GM19455 (cell line): ENCODE measurements around the gene RHOBTB3.
"Not testable (repeated sequence)": the region's sequence is repeated elsewhere in the genome, so short reads cannot be mapped to it uniquely, and the experiment has no call there.

Source experiments
- ATAC-seq: cut with Tn5 transposase; IDR thresholded peaks from one replicate; pipeline ENCODE4 v1.9.1; 2021; ENCODE audit not compliant: unreplicated experiment

Gene RHOBTB3

GRCh38 chr5:95798545-95798944 is 67.4 kb downstream of the RHOBTB3 start:
- no peak for ATAC-seq

GRCh38 chr5:95799191-95799835 is 68.2 kb downstream of the RHOBTB3 start:
- ATAC-seq, result no peak

DNA sequence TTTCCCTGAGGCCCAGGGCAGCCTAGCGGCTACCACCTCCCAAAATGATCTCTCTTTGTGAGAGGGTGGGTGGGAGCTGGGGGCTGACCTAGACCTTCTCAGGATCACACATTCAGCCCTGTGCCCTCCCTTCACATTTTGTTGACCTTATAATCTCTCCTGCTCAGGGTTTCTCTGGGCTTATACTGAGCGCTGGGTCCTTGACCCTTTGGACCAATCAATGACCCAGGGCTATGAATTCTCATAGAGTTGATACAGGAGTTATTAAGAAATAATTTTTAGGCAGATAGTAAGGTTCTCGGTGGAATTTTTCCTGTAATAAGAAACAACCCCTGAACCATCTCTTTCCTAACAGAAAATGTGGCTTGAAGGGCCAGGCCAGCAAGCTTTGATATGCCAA is 69.4 kb downstream of the RHOBTB3 start:
- no peak for ATAC-seq

GRCh38 chr5:95801532-95801931 is 70.4 kb downstream of the RHOBTB3 start:
- ATAC-seq, result no peak

DNA sequence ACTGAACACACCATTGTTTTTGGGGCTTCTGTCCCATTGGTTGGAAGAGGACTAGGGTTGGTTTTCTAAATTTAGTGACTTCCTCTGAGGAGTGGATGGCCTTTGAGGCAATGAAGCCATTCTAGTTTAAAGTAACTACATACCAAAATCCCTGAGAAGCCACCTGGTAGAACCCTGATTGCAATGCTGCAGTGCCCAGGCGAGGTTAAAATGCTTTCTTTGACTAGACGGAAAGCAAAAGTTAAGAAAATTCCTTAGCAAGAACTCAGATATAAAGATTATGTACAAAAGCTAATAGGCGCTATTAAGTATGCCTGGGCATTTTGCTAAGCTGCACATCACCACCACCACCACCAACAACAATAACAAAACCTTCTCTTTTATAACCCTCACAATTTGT is 70.8 kb downstream of the RHOBTB3 start:
- ATAC-seq, result no peak

DNA sequence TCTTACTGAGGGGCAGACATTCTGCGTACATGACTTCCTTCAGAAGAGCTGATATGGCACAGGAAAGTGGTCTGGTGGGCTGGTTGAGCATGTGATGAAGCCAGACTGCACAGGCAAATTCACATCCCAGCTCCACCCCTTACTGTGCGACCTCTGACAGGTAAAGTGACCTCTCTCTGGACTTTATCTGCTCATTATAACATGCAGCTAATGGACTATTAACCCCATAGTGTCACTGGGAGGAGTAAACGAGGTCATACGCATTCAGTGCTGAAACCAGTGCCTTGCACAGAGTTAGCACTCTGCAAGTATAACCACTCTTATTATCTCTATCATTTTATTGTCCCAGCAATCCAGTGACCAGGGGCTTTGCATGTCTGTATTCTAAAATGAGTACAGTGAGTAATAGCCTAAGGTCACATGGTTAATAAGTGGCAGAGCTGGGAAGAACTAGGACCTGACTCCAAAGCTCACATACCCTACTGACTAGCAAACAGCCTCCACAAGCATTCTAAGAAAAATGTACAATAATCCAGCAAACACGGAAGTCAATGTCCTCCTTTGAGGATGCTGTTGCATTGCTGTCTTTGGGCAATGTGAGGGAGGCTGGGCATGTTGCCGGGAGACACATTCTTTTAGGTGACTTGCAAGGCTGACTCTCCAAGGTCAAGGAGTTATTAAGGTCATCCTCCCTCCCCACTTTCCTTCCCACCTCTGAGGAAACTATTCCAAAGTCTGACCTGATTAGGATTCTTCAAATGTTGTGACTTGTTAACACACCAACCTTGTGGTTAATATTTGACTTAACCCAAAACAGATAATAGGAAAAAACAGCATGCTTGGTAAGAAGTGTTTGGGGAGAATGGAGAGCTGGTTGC is 72.4 kb downstream of the RHOBTB3 start:
- ATAC-seq, result no peak

- no peak for ATAC-seq
Observed at GRCh38 chr5:95804736-95805539, 73.8 kb downstream of the RHOBTB3 start.

DNA sequence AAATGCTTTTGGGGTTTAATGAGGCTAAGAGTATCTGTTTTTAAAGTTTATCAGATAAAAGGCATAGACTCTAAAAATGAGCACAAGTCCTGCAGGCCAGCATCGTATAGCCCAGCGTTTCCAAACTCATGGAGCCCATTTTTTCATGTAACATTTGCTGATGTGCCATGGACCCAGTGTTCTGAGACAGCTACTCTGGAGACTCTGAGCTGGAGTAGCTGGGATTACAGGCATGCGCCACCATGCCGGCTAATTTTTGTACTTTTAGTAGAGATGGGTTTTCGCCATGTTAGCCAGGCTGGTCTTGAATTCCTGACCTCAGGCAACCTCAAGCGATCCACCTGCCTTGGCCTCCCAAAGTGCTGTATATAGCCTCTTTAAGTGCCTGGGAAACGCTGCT is 75.6 kb downstream of the RHOBTB3 start:
- no peak for ATAC-seq

GRCh38 chr5:95808013-95808685 is 77.0 kb downstream of the RHOBTB3 start:
- no peak for ATAC-seq

DNA sequence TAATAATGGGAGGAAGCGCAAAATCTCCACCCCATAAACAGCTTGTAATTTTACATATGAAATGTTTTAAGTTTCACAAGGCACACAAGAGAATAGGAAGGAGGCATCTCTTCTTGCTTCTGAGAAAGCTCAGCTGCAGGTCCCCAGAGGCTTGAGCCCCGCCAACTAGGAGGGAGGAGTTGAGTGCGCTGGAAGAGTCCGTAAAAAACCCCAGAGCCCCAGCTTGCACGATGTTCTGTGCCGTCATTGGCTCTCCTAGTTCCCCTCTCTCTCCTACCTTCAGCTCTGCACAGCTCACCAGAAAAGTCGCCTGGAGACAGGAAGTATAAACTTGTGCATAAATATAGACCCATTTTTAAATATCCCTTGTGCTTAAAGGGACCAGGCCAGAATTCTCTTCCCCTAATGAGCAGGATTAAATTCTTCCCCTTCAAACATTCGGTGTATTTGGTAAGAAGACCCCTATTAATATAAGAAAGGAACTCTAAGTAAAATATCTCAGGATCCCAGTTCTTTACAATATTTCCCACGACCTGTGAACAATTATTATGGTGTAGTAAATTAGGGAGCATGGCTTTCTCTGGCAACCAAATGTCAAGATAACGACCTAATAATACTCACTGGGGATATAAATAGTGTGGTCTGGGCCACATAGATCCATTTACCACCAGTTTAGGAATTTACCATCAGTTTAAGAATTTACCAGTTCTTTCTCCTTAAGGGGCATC is 77.7 kb downstream of the RHOBTB3 start:
- peak; percentile 100 for ATAC-seq

GRCh38 chr5:95809414-95809960 is 78.4 kb downstream of the RHOBTB3 start:
- no peak for ATAC-seq

- no peak for ATAC-seq
Observed at GRCh38 chr5:95810305-95811125, 79.4 kb downstream of the RHOBTB3 start.

DNA sequence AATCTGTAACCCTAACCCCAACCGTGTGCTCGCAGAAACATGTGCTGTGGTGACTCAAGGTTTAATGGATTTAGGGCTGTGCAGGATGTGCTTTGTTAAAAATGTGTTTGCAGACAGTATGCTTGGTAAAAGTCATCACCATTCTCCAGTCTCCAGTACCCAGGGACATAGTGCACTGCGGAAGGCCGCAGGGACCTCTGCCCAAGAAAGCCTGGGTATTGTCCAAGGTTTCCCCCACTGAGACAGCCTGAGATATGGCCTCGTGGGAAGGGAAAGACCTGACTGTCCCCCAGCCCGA is 79.9 kb downstream of the RHOBTB3 start:
- not testable (repeated sequence) for ATAC-seq

GRCh38 chr5:95811461-95812073 is 80.4 kb downstream of the RHOBTB3 start:
- ATAC-seq, result not testable (repeated sequence)

- no peak for ATAC-seq
Observed at GRCh38 chr5:95812074-95812471, 80.9 kb downstream of the RHOBTB3 start.

- ATAC-seq, result not testable (repeated sequence)
Observed at GRCh38 chr5:95813035-95813434, 81.9 kb downstream of the RHOBTB3 start.

- ATAC-seq, result no peak
Observed at GRCh38 chr5:95815155-95815729, 84.1 kb downstream of the RHOBTB3 start.

- ATAC-seq, result no peak
Observed at GRCh38 chr5:95816341-95816740, 85.2 kb downstream of the RHOBTB3 start.

GRCh38 chr5:95816776-95817175 is 85.6 kb downstream of the RHOBTB3 start:
- no peak for ATAC-seq
